HCT116 (cell line): ENCODE data around the gene ATP6AP1. TPM values are rescaled to one million over a fixed set of nuclear protein-coding genes. Genes with fewer than 3 reads are reported as not detected.

Source experiments
- ATAC-seq: fragments of 200-7000 bp; cut with Tn5 transposase; 2 replicates; pipeline ENCODE4 v1.9.1; 2020; ENCODE audit warnings: mild to moderate bottlenecking, moderate library complexity
- BruUV-seq: library from RNA; stranded (reverse); fragments of 400-500 nt; replicated peaks from 2 replicates; lab custom pipeline; 2021; lab: Mats Ljungman, UMichigan
- CTCF ChIA-PET: fragments of 300-600 bp; sonication (Branson Sonifier 250); formaldehyde crosslinking; loops from one replicate; lab custom pipeline; 2021; ENCODE audit warnings: antibody characterized with exemption; lab: Charles Lee
- POLR2A ChIA-PET: fragments of 300-600, 350-600 bp; sonication (Branson Sonifier 250); formaldehyde crosslinking; loops from one replicate; lab custom pipeline; 2021; ENCODE audit warnings: antibody characterized with exemption; lab: Charles Lee
- RAD21 ChIA-PET, 2 experiments: fragments of 300-600 bp; sonication (Branson Sonifier 250); formaldehyde crosslinking; loops; one replicate each; lab custom pipeline; 2023; ENCODE audit warnings: low total read pairs in 2 of 2; ENCODE audit not compliant: uncharacterized antibody in 2 of 2, unreplicated experiment in 2 of 2, low non-redundant PET in 1 of 2; lab: Charles Lee
- DNase-seq: peaks from one replicate; pipeline ENCODE4 v3.0.0-alpha.2; 2010; ENCODE audit warnings: low read depth, low spot score
- H2AFZ ChIP-seq: fragments of 200-600 bp; shearing (Covaris generic), sonication (generic); 2 replicates; pipeline ENCODE4 v1.6.1; 2017; ENCODE audit warnings: low read depth, mixed run types, mixed read lengths, antibody characterized with exemption, low read length; ENCODE audit not compliant: poor library complexity, severe bottlenecking
- H3K27ac ChIP-seq: 2 replicates; pipeline ENCODE4 v1.5.1; 2012; ENCODE audit warnings: low read depth, low read length
- H3K27me3 ChIP-seq: fragments of 200-600 bp; sonication (generic); 2 replicates; pipeline ENCODE4 v1.6.1; 2016; ENCODE audit warnings: mixed run types, low read length, mixed read lengths; ENCODE audit not compliant: insufficient read depth
- H3K36me3 ChIP-seq, 2 experiments: fragments of 200-500 bp in 1 of 2; fragments of 200-600 bp in 1 of 2; sonication (Bioruptor generic) in 1 of 2; sonication (generic) in 1 of 2; 2 replicates each; pipeline versions ENCODE4 v1.5.1 to v1.6.1; 2014 to 2016; ENCODE audit warnings: low read length in 2 of 2, inconsistent platforms in 1 of 2, mixed read lengths in 1 of 2, mixed run types in 1 of 2; ENCODE audit not compliant: insufficient read depth in 2 of 2, control insufficient read depth in 1 of 2
- H3K4me1 ChIP-seq, 2 experiments: fragments of 200-600 bp in 1 of 2; sonication (generic) in 1 of 2; 2 replicates each; pipeline versions ENCODE4 v1.5.1 to v1.6.1; 2012 to 2017; ENCODE audit warnings: low read length in 2 of 2, inconsistent platforms in 1 of 2, mild to moderate bottlenecking in 1 of 2, mixed read lengths in 1 of 2, mixed run types in 1 of 2, moderate library complexity in 1 of 2; ENCODE audit not compliant: insufficient read depth in 2 of 2, control insufficient read depth in 1 of 2
- H3K4me2 ChIP-seq: fragments of 200-600 bp; sonication (generic); 2 replicates; pipeline ENCODE4 v1.6.1; 2017; ENCODE audit warnings: mixed run types, low read length, mixed read lengths
- H3K4me3 ChIP-seq, 2 experiments: fragments of 200-600 bp in 1 of 2; sonication (generic) in 1 of 2; replicated peaks in 1 of 2; 2 replicates each; pipeline ENCODE4 v1.5.1; 2011 to 2016; ENCODE audit warnings: low read length in 2 of 2, control low read depth in 1 of 2, low read depth in 1 of 2, mild to moderate bottlenecking in 1 of 2, mixed read lengths in 1 of 2, mixed run types in 1 of 2
- H3K79me2 ChIP-seq: fragments of 200-600 bp; sonication (generic); 2 replicates; pipeline ENCODE4 v1.6.1; 2017; ENCODE audit warnings: mild to moderate bottlenecking, mixed run types, low read length, moderate library complexity, mixed read lengths; ENCODE audit not compliant: insufficient read depth
- H3K9ac ChIP-seq: fragments of 200-600 bp; sonication (generic); 2 replicates; pipeline ENCODE4 v1.6.1; 2016; ENCODE audit warnings: low read length, mixed read lengths
- H3K9me2 ChIP-seq: fragments of 200-600 bp; sonication (generic), shearing (Covaris generic); 2 replicates; pipeline ENCODE4 v1.6.1; 2017; ENCODE audit warnings: mixed run types, mild to moderate bottlenecking, moderate library complexity; ENCODE audit not compliant: insufficient read depth
- H3K9me3 ChIP-seq, 2 experiments: fragments of 200-500 bp in 1 of 2; fragments of 200-600 bp in 1 of 2; sonication (Bioruptor generic) in 1 of 2; sonication (generic) in 1 of 2; 2 replicates each; pipeline ENCODE4 v1.6.1; 2014 to 2017; ENCODE audit warnings: low read length in 2 of 2, mixed read lengths in 2 of 2, inconsistent platforms in 1 of 2, low read depth in 1 of 2, mild to moderate bottlenecking in 1 of 2, mixed run types in 1 of 2, moderate library complexity in 1 of 2; ENCODE audit not compliant: control insufficient read depth in 1 of 2, insufficient read depth in 1 of 2
- H4K20me1 ChIP-seq: fragments of 200-600 bp; sonication (generic), shearing (Covaris generic); 2 replicates; pipeline ENCODE4 v1.6.1; 2017; ENCODE audit warnings: mixed run types, mild to moderate bottlenecking, moderate library complexity; ENCODE audit not compliant: insufficient read depth
- CEBPB ChIP-seq: IDR thresholded peaks from 2 replicates; pipeline ENCODE4 v1.6.1; 2012; ENCODE audit warnings: low read depth
- EGR1 ChIP-seq: IDR thresholded peaks from 2 replicates; pipeline ENCODE4 v1.6.1; 2012; ENCODE audit warnings: low read depth
- EZH2 ChIP-seq: fragments of 200-600 bp; sonication (generic); IDR thresholded peaks from 2 replicates; pipeline ENCODE4 v1.6.1; 2017; ENCODE audit warnings: antibody characterized with exemption, mixed run types
- EZH2phosphoT487 ChIP-seq: fragments of 200-600 bp; IDR thresholded peaks from 2 replicates; pipeline ENCODE4 v1.6.1; 2018; ENCODE audit warnings: antibody characterized with exemption, borderline replicate concordance
- JUND ChIP-seq: IDR thresholded peaks from 2 replicates; pipeline ENCODE4 v1.6.1; 2012
- intact Hi-C: fragments of 100-400 bp; cut with micrococcal nuclease; formaldehyde crosslinking; loops from 2 replicates; pipeline ENCODE4 v1.10.0; 2022
- total RNA-seq: library from RNA; stranded (reverse); gene quantifications from one replicate; pipeline ENCODE4 v1.2.1, GENCODE V29; 2021; ENCODE audit not compliant: unreplicated experiment
- TF ChIP-seq, protein P1 (sequence below): IDR thresholded peaks from 2 replicates; pipeline ENCODE4 v1.6.1; 2012; ENCODE audit warnings: low read depth
- TF ChIP-seq, protein P2 (sequence below), 3 experiments: fragments of 200-600 bp in 1 of 3; sonication (generic) in 1 of 3; IDR thresholded peaks in 2 of 3; conservative IDR thresholded peaks in 1 of 3; 2 replicates each; pipeline ENCODE4 v1.5.1; 2012 to 2017; ENCODE audit warnings: low read depth in 2 of 3, low read length in 2 of 3, antibody characterized with exemption in 1 of 3, borderline replicate concordance in 1 of 3, control low read depth in 1 of 3, mild to moderate bottlenecking in 1 of 3, mixed read lengths in 1 of 3, mixed run types in 1 of 3, moderate library complexity in 1 of 3; ENCODE audit not compliant: insufficient read depth in 1 of 3

Gene ATP6AP1
- total RNA-seq, 1 experiment from 2014 or later: 53.4 TPM

DNA sequence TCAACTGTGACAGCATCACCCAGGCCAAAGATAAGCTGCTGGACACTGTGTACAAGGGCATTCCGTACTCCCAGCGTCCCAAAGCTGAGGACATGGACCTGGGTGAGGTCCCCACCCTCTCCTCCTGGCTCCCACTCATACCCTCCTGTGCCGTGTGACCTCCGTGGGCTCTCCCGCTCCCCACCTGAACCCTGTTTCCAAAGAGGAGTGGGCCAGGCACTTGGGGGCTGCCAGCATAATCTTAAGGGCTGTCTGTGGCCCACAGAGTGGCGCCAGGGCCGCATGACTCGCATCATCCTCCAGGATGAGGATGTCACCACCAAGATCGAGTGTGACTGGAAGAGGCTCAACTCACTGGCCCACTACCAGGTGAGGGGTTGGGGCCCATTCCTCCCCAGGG, 40.6 kb downstream of the ATP6AP1 start:
- Histone ChIP-seq H4K20me1 (no peaks in the 10 kb centered on the region), H3K9ac (no peak overlapping the region), H3K4me3 (no peak overlapping the region), H3K9me2 (no peaks in the 10 kb centered on the region), H2AFZ (no peak overlapping the region), H3K9me3 (no peaks in the 10 kb centered on the region), H3K27ac (no peak overlapping the region), H3K36me3 (peaks cover 2 to 3% of the 10 kb centered on the region in 2 experiments; a peak in 1 of 4 replicates), H3K4me2 (no peak overlapping the region), H3K4me1 (no peaks in the 10 kb centered on the region), H3K79me2 (no peaks in the 10 kb centered on the region), H3K27me3 (no peaks in the 10 kb centered on the region)
- TF ChIP-seq CEBPB: no peak
- TF ChIP-seq, protein P1, sequence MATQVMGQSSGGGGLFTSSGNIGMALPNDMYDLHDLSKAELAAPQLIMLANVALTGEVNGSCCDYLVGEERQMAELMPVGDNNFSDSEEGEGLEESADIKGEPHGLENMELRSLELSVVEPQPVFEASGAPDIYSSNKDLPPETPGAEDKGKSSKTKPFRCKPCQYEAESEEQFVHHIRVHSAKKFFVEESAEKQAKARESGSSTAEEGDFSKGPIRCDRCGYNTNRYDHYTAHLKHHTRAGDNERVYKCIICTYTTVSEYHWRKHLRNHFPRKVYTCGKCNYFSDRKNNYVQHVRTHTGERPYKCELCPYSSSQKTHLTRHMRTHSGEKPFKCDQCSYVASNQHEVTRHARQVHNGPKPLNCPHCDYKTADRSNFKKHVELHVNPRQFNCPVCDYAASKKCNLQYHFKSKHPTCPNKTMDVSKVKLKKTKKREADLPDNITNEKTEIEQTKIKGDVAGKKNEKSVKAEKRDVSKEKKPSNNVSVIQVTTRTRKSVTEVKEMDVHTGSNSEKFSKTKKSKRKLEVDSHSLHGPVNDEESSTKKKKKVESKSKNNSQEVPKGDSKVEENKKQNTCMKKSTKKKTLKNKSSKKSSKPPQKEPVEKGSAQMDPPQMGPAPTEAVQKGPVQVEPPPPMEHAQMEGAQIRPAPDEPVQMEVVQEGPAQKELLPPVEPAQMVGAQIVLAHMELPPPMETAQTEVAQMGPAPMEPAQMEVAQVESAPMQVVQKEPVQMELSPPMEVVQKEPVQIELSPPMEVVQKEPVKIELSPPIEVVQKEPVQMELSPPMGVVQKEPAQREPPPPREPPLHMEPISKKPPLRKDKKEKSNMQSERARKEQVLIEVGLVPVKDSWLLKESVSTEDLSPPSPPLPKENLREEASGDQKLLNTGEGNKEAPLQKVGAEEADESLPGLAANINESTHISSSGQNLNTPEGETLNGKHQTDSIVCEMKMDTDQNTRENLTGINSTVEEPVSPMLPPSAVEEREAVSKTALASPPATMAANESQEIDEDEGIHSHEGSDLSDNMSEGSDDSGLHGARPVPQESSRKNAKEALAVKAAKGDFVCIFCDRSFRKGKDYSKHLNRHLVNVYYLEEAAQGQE: no peak
- no peak for TF ChIP-seq EZH2
- no peak for TF ChIP-seq JUND
- no peak for DNase-seq
- CTCF ChIA-PET: no interaction called here
- POLR2A ChIA-PET: no interaction called here
- ATAC-seq: no peak
- BruUV-seq: no TSS peak
- intact Hi-C loops: no loop called here
- RAD21 ChIA-PET: no interaction called here

DNA sequence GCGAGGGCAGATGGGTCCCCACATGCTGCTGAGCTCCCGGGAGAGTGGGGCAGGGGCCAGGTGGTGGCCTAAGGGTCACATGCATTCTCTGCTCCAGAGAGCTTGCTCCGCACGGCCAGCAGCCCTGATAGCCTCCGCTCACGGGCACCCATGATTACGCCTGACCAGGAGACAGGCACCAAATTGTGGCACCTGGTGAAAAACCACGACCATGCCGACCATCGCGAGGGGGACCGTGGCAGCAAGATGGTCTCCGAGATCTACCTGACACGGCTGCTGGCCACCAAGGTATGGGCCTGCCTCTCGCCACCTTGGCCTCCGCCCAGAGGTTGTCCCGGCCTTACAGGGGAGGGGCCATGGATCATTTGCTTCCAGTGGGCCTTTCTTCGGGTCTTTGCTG, 41.4 kb downstream of the ATP6AP1 start:
- Histone ChIP-seq H2AFZ (no peak overlapping the region), H3K9ac (no peak overlapping the region), H3K4me3 (no peak overlapping the region), H3K4me2 (no peak overlapping the region), H3K27ac (no peak overlapping the region), H3K9me3 (no peaks in the 10 kb centered on the region), H3K36me3 (peaks cover 0 to 2% of the 10 kb centered on the region in 2 experiments; a peak in 1 of 4 replicates), H3K9me2 (no peaks in the 10 kb centered on the region), H3K79me2 (no peaks in the 10 kb centered on the region), H4K20me1 (no peaks in the 10 kb centered on the region), H3K27me3 (no peaks in the 10 kb centered on the region), H3K4me1 (no peaks in the 10 kb centered on the region)
- DNase-seq: no peak
- ATAC-seq: no peak
- no TSS peak for BruUV-seq
- CTCF ChIA-PET: no interaction called here
- POLR2A ChIA-PET: no interaction called here
- TF ChIP-seq EGR1 (no peak), CEBPB (no peak), EZH2phosphoT487 (no peak)
- TF ChIP-seq, protein P1: no peak
- TF ChIP-seq, protein P2, sequence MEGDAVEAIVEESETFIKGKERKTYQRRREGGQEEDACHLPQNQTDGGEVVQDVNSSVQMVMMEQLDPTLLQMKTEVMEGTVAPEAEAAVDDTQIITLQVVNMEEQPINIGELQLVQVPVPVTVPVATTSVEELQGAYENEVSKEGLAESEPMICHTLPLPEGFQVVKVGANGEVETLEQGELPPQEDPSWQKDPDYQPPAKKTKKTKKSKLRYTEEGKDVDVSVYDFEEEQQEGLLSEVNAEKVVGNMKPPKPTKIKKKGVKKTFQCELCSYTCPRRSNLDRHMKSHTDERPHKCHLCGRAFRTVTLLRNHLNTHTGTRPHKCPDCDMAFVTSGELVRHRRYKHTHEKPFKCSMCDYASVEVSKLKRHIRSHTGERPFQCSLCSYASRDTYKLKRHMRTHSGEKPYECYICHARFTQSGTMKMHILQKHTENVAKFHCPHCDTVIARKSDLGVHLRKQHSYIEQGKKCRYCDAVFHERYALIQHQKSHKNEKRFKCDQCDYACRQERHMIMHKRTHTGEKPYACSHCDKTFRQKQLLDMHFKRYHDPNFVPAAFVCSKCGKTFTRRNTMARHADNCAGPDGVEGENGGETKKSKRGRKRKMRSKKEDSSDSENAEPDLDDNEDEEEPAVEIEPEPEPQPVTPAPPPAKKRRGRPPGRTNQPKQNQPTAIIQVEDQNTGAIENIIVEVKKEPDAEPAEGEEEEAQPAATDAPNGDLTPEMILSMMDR (IDR thresholded peaks at IDR 0.05 in 2 of 3, conservative IDR thresholded peaks at IDR 0.05 in 1 of 3; ENCODE audit: borderline replicate concordance in 1 of 3, insufficient read depth in 1 of 3, low read depth in 2 of 3, low read length in 2 of 3): no peak
- RAD21 ChIA-PET: no interaction called here
- intact Hi-C loops: no loop called here
